IMR-90 (cell line): Measurements from ENCODE around the gene ALKBH6. TPM values are rescaled to one million over a fixed set of nuclear protein-coding genes. Genes with fewer than 3 reads are reported as not detected.

ENCODE experiments used
- ATAC-seq: fragments of 200-7000 bp; cut with Tn5 transposase; 2 replicates; pipeline ENCODE4 v1.9.1; 2020; ENCODE audit warnings: low read depth, mild to moderate bottlenecking, moderate library complexity
- BruUV-seq: library from RNA; stranded (reverse); fragments of 400-500 nt; replicated peaks from 2 replicates; lab custom pipeline; 2021; lab: Mats Ljungman, UMichigan
- CTCF ChIA-PET: fragments of 300-600 bp; formaldehyde crosslinking; extraction: SDS; loops from one replicate; lab custom pipeline; 2021; ENCODE audit warnings: antibody characterized with exemption; lab: Yijun Ruan, JAX
- POLR2A ChIA-PET: fragments of 300-600 bp; sonication (Branson Sonifier 250); formaldehyde crosslinking; loops from one replicate; lab custom pipeline; 2022; ENCODE audit warnings: antibody characterized with exemption; ENCODE audit not compliant: unreplicated experiment; lab: Charles Lee
- DNase-seq: peaks from one replicate; pipeline ENCODE4 v3.0.0; 2013
- H2AFZ ChIP-seq: replicated peaks from 2 replicates; pipeline ENCODE3; 2013; ENCODE audit warnings: low read length, mild to moderate bottlenecking; ENCODE audit not compliant: poor library complexity
- H2AK5ac ChIP-seq: 2 replicates; pipeline ENCODE4 v1.6.1; 2013; ENCODE audit warnings: low read depth, low read length, inconsistent platforms
- H2AK9ac ChIP-seq: replicated peaks from 2 replicates; pipeline ENCODE3; 2013; ENCODE audit warnings: mild to moderate bottlenecking, low read depth, low read length, moderate library complexity; ENCODE audit not compliant: poor library complexity
- H2BK120ac ChIP-seq: 2 replicates; pipeline ENCODE4 v1.6.1; 2013; ENCODE audit warnings: low read depth, low read length, inconsistent platforms
- H2BK15ac ChIP-seq: 3 replicates; pipeline ENCODE4 v1.6.1; 2013; ENCODE audit warnings: low read depth, low read length, inconsistent platforms
- H2BK20ac ChIP-seq: 2 replicates; pipeline ENCODE4 v1.6.1; 2013; ENCODE audit warnings: low read depth, mild to moderate bottlenecking, inconsistent platforms, low read length, moderate library complexity
- H2BK5ac ChIP-seq: 2 replicates; pipeline ENCODE4 v1.6.1; 2013; ENCODE audit warnings: mild to moderate bottlenecking, low read depth, low read length, inconsistent platforms; ENCODE audit not compliant: poor library complexity, severe bottlenecking
- H3K14ac ChIP-seq: replicated peaks from 2 replicates; pipeline ENCODE4 v1.6.1; 2013; ENCODE audit warnings: low read depth, low read length, inconsistent platforms
- H3K18ac ChIP-seq: 2 replicates; pipeline ENCODE4 v1.6.1; 2013; ENCODE audit warnings: low read depth, low read length, control low read depth
- H3K23ac ChIP-seq: 2 replicates; pipeline ENCODE4 v1.6.1; 2013; ENCODE audit warnings: low read depth, low read length, inconsistent platforms
- H3K27ac ChIP-seq: 2 replicates; pipeline ENCODE4 v1.5.1; 2013; ENCODE audit warnings: mild to moderate bottlenecking, control low read depth, low read length; ENCODE audit not compliant: insufficient read depth
- H3K27me3 ChIP-seq: 2 replicates; pipeline ENCODE4 v1.6.1; 2013; ENCODE audit warnings: low read length; ENCODE audit not compliant: control insufficient read depth, insufficient read depth
- H3K36me3 ChIP-seq: 2 replicates; pipeline ENCODE4 v1.6.1; 2013; ENCODE audit warnings: low read length, mixed read lengths; ENCODE audit not compliant: control insufficient read depth, insufficient read depth
- H3K4ac ChIP-seq: 2 replicates; pipeline ENCODE4 v1.6.1; 2013; ENCODE audit warnings: low read depth, low read length, inconsistent platforms
- H3K4me1 ChIP-seq: 2 replicates; pipeline ENCODE4 v1.6.1; 2013; ENCODE audit warnings: low read length, mixed read lengths; ENCODE audit not compliant: control insufficient read depth, insufficient read depth
- H3K4me2 ChIP-seq: 2 replicates; pipeline ENCODE4 v1.6.1; 2013; ENCODE audit warnings: low read depth, mild to moderate bottlenecking, control low read depth, low read length, moderate library complexity
- H3K4me3 ChIP-seq: 2 replicates; pipeline ENCODE4 v1.5.1; 2013; ENCODE audit warnings: low read depth, mild to moderate bottlenecking, control low read depth, low read length, moderate library complexity; ENCODE audit not compliant: insufficient read depth
- H3K56ac ChIP-seq: 2 replicates; pipeline ENCODE4 v1.6.1; 2013; ENCODE audit warnings: low read length, inconsistent platforms; ENCODE audit not compliant: insufficient read depth; ENCODE audit errors: extremely low read depth
- H3K79me1 ChIP-seq, 2 experiments: 2 replicates each; pipeline ENCODE4 v1.6.1; 2013; ENCODE audit warnings: low read length in 2 of 2, inconsistent platforms in 1 of 2, low read depth in 1 of 2
- H3K9ac ChIP-seq: 2 replicates; pipeline ENCODE4 v1.6.1; 2013; ENCODE audit warnings: low read depth, low read length, control low read depth
- H3K9me1 ChIP-seq: 2 replicates; pipeline ENCODE4 v1.6.1; 2013; ENCODE audit warnings: low read length, inconsistent platforms; ENCODE audit not compliant: insufficient read depth
- H3K9me3 ChIP-seq: 2 replicates; pipeline ENCODE4 v1.6.1; 2013; ENCODE audit warnings: low read length; ENCODE audit not compliant: control insufficient read depth, insufficient read depth
- H4K20me1 ChIP-seq: 2 replicates; pipeline ENCODE4 v1.6.1; 2013; ENCODE audit warnings: low read length, inconsistent platforms; ENCODE audit not compliant: insufficient read depth
- H4K5ac ChIP-seq: 2 replicates; pipeline ENCODE4 v1.6.1; 2013; ENCODE audit warnings: mild to moderate bottlenecking, low read depth, low read length, control low read depth
- H4K8ac ChIP-seq, 2 experiments: 2 replicates each; pipeline ENCODE4 v1.6.1; 2013; ENCODE audit warnings: low read depth in 2 of 2, low read length in 2 of 2, control low read depth in 1 of 2, inconsistent platforms in 1 of 2
- H4K91ac ChIP-seq: 2 replicates; pipeline ENCODE4 v1.6.1; 2013; ENCODE audit warnings: low read depth, low read length, inconsistent platforms; ENCODE audit not compliant: insufficient read depth
- CEBPB ChIP-seq: IDR thresholded peaks from 2 replicates; pipeline ENCODE4 v1.6.1; 2012; ENCODE audit warnings: low read depth, low read length, improper control_type of control experiment
- POLR2A ChIP-seq: IDR thresholded peaks from 2 replicates; pipeline ENCODE4 v1.6.1; 2012; ENCODE audit warnings: mild to moderate bottlenecking, low read depth, low read length
- WGBS, 2 experiments: methylation state at CpG; one replicate each; pipeline versions ENCODE4 v1.1.5 to v1.1.7; 2013; ENCODE audit warnings: missing lambda C conversion rate in 2 of 2; ENCODE audit not compliant: insufficient read length in 1 of 2; ENCODE audit errors: extremely low coverage in 2 of 2; 5-methylcytosine and 5-hydroxymethylcytosine counted together
- dilution Hi-C: fragments of 300-500 bp; cut with HindIII; formaldehyde crosslinking; loops from one replicate; pipeline ENCODE4 v1.14.3; 2018; ENCODE audit warnings: low sequenced_read_pairs; ENCODE audit not compliant: unreplicated experiment
- in situ Hi-C: fragments of 300-500 bp; cut with MboI; formaldehyde crosslinking; loops from 3 replicates; pipeline ENCODE4 v1.14.3; 2019; ENCODE audit warnings: low sequenced_read_pairs, inconsistent platforms, mixed read lengths
- intact Hi-C: fragments of 100-400 bp; cut with micrococcal nuclease; formaldehyde crosslinking; loops from 2 replicates; pipeline ENCODE4 v1.10.0; 2022
- polyA plus RNA-seq, 3 experiments: library from polyadenylated mRNA; depleted of rRNA; stranded (reverse); fragments of >200 nt; gene quantifications; 2 replicates each; pipeline ENCODE4 v1.2.3, GENCODE V29; 2012; ENCODE audit warnings: low replicate concordance in 1 of 3
- total RNA-seq: library from RNA; depleted of rRNA; stranded (reverse); fragments of >200 nt; gene quantifications from 2 replicates; pipeline ENCODE4 v1.2.3, GENCODE V29; 2012
- TF ChIP-seq, protein P1 (sequence below): conservative IDR thresholded peaks from 2 replicates; pipeline ENCODE4 v1.5.1; 2012; ENCODE audit warnings: mild to moderate bottlenecking, low read depth, low read length, improper control_type of control experiment

The ALKBH6 gene
- total and polyA plus RNA-seq, 2 of the 4 experiments (the other 2 are of a cell fraction) = 12.9 to 38.7 TPM

DNA sequence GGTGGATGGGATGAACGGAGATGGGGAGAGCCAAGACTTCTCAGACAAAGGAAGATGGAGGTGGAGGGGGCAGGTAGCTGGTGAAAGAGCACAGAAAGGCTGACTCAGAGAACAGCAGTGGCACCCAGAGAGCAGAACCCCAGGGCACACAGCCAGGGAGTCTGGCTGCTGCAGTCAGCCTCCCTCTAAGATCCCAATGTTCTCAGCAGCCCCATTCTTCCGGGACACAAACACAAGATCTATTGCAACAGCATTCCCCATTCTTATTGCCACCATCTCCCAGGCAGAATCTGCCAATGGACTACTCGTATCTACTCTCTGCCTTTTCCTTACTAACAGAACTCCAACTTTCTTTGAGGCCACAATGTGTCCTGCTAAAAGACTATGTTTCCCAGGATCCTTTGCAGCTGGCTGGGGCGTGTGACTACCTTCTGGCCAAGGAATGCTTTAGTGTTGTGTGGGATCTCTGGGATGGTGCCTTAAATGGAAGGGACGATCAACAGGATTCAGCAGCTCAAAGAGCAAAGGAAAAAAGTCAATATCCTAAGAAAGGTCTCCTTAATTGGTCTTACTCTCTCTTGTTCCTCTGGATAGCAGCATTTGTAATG lies 32.5 kb upstream of the ALKBH6 start:
- in situ Hi-C loops = no loop called here
- Histone ChIP-seq H3K79me1 (peaks cover 13 to 18% of the 10 kb centered on the region in 2 experiments), H2BK20ac (no peak overlapping the region), H2AK9ac (no peak overlapping the region), H3K4me2 (no peak overlapping the region), H3K27me3 (no peaks in the 10 kb centered on the region), H4K5ac (no peak overlapping the region), H3K27ac (no peak overlapping the region), H3K9me1 (peaks cover 4% of the 10 kb centered on the region; the same call in 1 of the 2 replicates), H3K18ac (no peak overlapping the region), H3K23ac (no peak overlapping the region), H3K4ac (no peak overlapping the region), H3K9ac (no peak overlapping the region), H4K20me1 (no peaks in the 10 kb centered on the region), H3K14ac (no peak overlapping the region), H2BK5ac (no peak overlapping the region), H3K4me1 (peaks cover 9% of the 10 kb centered on the region), H4K8ac (no peak overlapping the region), H2BK15ac (no peak overlapping the region), H3K36me3 (no peaks in the 10 kb centered on the region), H2AK5ac (peak overlapping the region; percentile 62; the same call in 1 of the 2 replicates), H4K91ac (no peak overlapping the region), H3K4me3 (no peak overlapping the region), H3K9me3 (no peaks in the 10 kb centered on the region), H2AFZ (no peak overlapping the region), H3K56ac (no peak overlapping the region), H2BK120ac (no peak overlapping the region)
- POLR2A ChIA-PET = no interaction called here
- CTCF ChIA-PET = no interaction called here
- TF ChIP-seq POLR2A (no peak), CEBPB (no peak)
- TF ChIP-seq, protein P1, sequence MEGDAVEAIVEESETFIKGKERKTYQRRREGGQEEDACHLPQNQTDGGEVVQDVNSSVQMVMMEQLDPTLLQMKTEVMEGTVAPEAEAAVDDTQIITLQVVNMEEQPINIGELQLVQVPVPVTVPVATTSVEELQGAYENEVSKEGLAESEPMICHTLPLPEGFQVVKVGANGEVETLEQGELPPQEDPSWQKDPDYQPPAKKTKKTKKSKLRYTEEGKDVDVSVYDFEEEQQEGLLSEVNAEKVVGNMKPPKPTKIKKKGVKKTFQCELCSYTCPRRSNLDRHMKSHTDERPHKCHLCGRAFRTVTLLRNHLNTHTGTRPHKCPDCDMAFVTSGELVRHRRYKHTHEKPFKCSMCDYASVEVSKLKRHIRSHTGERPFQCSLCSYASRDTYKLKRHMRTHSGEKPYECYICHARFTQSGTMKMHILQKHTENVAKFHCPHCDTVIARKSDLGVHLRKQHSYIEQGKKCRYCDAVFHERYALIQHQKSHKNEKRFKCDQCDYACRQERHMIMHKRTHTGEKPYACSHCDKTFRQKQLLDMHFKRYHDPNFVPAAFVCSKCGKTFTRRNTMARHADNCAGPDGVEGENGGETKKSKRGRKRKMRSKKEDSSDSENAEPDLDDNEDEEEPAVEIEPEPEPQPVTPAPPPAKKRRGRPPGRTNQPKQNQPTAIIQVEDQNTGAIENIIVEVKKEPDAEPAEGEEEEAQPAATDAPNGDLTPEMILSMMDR = no peak
- intact Hi-C loops = no loop called here
- dilution Hi-C loops = no loop called here
- 100% methylated on average over 1 of the region's 5 CpGs; no CpG with 5 or more reads in 1 of the 2 experiments for WGBS, 2 experiments
- ATAC-seq = no peak
- DNase-seq = no peak
- BruUV-seq = no TSS peak
